ENCODE measurements around the gene HHAT.

DNA sequence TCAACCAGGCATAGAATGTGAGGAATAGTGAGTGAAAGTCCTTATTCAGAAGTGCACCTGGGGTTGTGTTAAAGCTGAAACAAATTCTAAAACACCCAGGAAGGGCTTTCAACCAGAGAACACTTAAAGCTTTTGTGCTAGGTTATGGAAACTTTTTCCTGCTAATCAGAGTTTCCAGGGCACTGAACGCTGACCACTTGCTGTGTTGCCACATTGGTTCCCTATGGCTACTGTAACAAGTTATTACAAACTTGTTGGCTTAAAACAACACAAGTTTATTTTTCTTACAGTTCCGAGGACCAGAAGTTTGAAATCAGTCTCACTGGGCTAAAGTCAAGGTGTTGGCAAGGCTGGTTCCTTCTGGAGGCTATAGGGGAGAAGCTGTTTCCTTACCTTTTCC, 300.6 kb downstream of the HHAT start:
- TF ChIP-seq, protein P1, sequence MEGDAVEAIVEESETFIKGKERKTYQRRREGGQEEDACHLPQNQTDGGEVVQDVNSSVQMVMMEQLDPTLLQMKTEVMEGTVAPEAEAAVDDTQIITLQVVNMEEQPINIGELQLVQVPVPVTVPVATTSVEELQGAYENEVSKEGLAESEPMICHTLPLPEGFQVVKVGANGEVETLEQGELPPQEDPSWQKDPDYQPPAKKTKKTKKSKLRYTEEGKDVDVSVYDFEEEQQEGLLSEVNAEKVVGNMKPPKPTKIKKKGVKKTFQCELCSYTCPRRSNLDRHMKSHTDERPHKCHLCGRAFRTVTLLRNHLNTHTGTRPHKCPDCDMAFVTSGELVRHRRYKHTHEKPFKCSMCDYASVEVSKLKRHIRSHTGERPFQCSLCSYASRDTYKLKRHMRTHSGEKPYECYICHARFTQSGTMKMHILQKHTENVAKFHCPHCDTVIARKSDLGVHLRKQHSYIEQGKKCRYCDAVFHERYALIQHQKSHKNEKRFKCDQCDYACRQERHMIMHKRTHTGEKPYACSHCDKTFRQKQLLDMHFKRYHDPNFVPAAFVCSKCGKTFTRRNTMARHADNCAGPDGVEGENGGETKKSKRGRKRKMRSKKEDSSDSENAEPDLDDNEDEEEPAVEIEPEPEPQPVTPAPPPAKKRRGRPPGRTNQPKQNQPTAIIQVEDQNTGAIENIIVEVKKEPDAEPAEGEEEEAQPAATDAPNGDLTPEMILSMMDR (IDR thresholded peaks at IDR 0.05), result no peak
- TF ChIP-seq POLR2A (IDR thresholded peaks at IDR 0.05), result no peak

All from breast epithelium (tissue), 3 donors.